Gastrocnemius medialis (tissue), 4 donors: Measurements from ENCODE around the gene SSC5D. TPM values are rescaled to one million over a fixed set of nuclear protein-coding genes. Genes with fewer than 3 reads are reported as not detected.

Experiments used
- ATAC-seq, 2 donors: fragments of 150-250 bp; one replicate each; pipeline ENCODE4 v1.9.1; 2016
- DNase-seq, 2 donors: peaks; one replicate each; pipeline ENCODE4 v3.0.0-alpha.2; 2019
- H3K27ac ChIP-seq, 4 donors: fragments of 200-600 bp; sonication (generic); 1 replicate in 1 of 4; 2 replicates in 3 of 4; pipeline ENCODE4 v1.5.1; 2016 to 2018; ENCODE audit warnings: mild to moderate bottlenecking in 2 of 4, moderate library complexity in 1 of 4
- H3K27me3 ChIP-seq, 3 donors: fragments of 200-600 bp; sonication (generic) in 2 of 3; 1 replicate in 1 of 3; 2 replicates in 2 of 3; pipeline versions ENCODE4 v1.5.1 to v1.6.0; 2016 to 2019; ENCODE audit warnings: mild to moderate bottlenecking in 1 of 3, moderate library complexity in 1 of 3
- H3K36me3 ChIP-seq, 2 donors: fragments of 200-600 bp; sonication (generic) in 1 of 2; one replicate each; pipeline ENCODE4 v1.5.1; 2017 to 2018
- H3K4me1 ChIP-seq, 2 donors: fragments of 200-600 bp; sonication (generic) in 1 of 2; one replicate each; pipeline ENCODE4 v1.5.1; 2016 to 2017; ENCODE audit warnings: mild to moderate bottlenecking in 2 of 2
- H3K4me3 ChIP-seq, 4 donors: fragments of 200-600 bp; sonication (generic) in 3 of 4; 1 replicate in 1 of 4; 2 replicates in 3 of 4; pipeline ENCODE4 v1.5.1; 2016 to 2019; ENCODE audit warnings: mild to moderate bottlenecking in 2 of 4
- H3K9me3 ChIP-seq, 3 donors: fragments of 200-600 bp; sonication (generic) in 2 of 3; 1 replicate in 1 of 3; 2 replicates in 2 of 3; pipeline ENCODE4 v1.5.1; 2016 to 2019
- POLR2A ChIP-seq, 2 donors: fragments of 450-650 bp; IDR thresholded peaks; one replicate each; pipeline ENCODE4 v1.6.1; 2017; ENCODE audit warnings: antibody characterized with exemption in 2 of 2, mild to moderate bottlenecking in 2 of 2, moderate library complexity in 2 of 2
- in situ Hi-C, 4 donors: fragments of 200-750 bp; cut with MboI; loops; one replicate each; pipeline versions ENCODE4 v1.15.0 to v1.8.0; 2017; ENCODE audit warnings: low sequenced_read_pairs in 4 of 4
- intact Hi-C: fragments of 100-400 bp; cut with DNase I; formaldehyde crosslinking; loops from one replicate; pipeline ENCODE4 v1.15.1; 2023; ENCODE audit warnings: low total_unique reads
- total RNA-seq, 4 donors: library from RNA; depleted of rRNA; stranded (reverse); fragments of >200 nt; gene quantifications; one replicate each; pipeline versions ENCODE4 v1.1.0 to v1.2.3, GENCODE V29; 2016
- TF ChIP-seq, protein P1 (sequence below), 5 experiments: fragments of 450-650 bp in 3 of 5; fragments of 200-600 bp in 2 of 5; sonication (generic) in 2 of 5; IDR thresholded peaks in 4 of 5; conservative IDR thresholded peaks in 1 of 5; 1 replicate in 4 of 5; 2 replicates in 1 of 5; pipeline ENCODE4 v1.5.1; 2016 to 2019; ENCODE audit warnings: antibody characterized with exemption in 5 of 5, mild to moderate bottlenecking in 3 of 5, moderate library complexity in 3 of 5

Gene SSC5D
- total RNA-seq, 4 donors from 2014 or later: 0.53 to 2.2 (median 1.1) TPM

DNA sequence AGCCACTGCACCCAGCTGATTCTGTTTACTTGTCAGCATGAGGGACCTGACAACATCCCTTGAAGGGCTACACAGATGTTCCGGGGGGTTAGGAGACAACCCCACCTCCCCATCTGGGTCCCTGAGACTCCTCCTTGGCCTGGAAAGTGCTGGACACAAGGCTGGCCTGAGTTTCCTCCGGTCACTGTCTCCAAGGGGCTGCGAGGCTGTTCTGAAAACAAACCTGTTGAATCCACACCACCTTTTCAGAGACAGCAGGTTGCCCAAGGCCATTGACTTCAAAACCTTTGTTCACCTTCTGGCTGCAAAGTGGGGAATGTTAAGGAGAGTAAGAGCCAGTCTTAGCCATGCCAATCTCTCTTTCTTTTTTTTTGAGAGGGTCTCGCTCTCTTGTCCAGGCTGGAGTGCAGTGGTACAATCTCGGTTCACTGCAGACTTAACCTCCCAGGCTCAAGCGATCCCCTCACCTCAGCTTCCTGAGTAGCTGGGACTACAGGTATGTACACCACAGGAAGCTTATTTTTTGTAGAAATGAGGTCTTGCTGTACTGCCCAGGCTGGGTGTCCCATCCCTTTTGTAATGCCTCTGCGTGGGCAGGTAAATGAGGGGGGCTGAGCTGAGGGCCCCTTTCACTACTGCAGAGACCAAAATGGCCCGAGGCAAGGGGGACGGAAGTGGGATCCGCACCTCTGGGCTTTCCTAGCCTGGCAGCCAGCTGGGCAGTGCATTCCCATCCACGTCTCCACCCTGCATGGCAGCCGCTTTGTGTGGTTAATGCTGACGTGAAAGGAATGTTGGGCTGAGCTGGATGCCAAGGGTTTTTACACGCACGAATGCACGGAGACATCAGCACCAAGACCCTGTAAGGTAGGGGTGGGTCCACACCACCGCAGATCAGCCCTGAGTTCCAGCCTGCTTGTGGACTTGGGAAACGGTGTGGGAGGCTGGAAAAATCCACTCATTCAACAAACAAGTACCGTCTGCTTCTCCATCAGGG is 13.7 kb upstream of the SSC5D start:
- ATAC-seq (no peak), DNase-seq (no peak)
- H3K27me3 ChIP-seq: peaks cover 0 to 3% (median 0%) of the 10 kb centered on the region in 3 donors
- no peaks in the 10 kb centered on the region for H3K9me3 ChIP-seq
- H3K4me1 ChIP-seq: peaks cover 16 to 25% of the 10 kb centered on the region in 2 donors
- intact Hi-C loops: loop anchor here (5.0 kb wide), 1 partner anchor 87 kb away; the partner anchor contains the start of gene RPL28
- TF ChIP-seq, protein P1, sequence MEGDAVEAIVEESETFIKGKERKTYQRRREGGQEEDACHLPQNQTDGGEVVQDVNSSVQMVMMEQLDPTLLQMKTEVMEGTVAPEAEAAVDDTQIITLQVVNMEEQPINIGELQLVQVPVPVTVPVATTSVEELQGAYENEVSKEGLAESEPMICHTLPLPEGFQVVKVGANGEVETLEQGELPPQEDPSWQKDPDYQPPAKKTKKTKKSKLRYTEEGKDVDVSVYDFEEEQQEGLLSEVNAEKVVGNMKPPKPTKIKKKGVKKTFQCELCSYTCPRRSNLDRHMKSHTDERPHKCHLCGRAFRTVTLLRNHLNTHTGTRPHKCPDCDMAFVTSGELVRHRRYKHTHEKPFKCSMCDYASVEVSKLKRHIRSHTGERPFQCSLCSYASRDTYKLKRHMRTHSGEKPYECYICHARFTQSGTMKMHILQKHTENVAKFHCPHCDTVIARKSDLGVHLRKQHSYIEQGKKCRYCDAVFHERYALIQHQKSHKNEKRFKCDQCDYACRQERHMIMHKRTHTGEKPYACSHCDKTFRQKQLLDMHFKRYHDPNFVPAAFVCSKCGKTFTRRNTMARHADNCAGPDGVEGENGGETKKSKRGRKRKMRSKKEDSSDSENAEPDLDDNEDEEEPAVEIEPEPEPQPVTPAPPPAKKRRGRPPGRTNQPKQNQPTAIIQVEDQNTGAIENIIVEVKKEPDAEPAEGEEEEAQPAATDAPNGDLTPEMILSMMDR (IDR thresholded peaks at IDR 0.05 in 4 of 5, conservative IDR thresholded peaks at IDR 0.05 in 1 of 5): no peak
- TF ChIP-seq POLR2A (IDR thresholded peaks at IDR 0.05): no peak
- no peak overlapping the region for H3K4me3 ChIP-seq
- H3K27ac ChIP-seq: peak overlapping the region in 1 of 4 donors; percentile 92
- in situ Hi-C loops: no loop called here
- no peaks in the 10 kb centered on the region for H3K36me3 ChIP-seq

DNA sequence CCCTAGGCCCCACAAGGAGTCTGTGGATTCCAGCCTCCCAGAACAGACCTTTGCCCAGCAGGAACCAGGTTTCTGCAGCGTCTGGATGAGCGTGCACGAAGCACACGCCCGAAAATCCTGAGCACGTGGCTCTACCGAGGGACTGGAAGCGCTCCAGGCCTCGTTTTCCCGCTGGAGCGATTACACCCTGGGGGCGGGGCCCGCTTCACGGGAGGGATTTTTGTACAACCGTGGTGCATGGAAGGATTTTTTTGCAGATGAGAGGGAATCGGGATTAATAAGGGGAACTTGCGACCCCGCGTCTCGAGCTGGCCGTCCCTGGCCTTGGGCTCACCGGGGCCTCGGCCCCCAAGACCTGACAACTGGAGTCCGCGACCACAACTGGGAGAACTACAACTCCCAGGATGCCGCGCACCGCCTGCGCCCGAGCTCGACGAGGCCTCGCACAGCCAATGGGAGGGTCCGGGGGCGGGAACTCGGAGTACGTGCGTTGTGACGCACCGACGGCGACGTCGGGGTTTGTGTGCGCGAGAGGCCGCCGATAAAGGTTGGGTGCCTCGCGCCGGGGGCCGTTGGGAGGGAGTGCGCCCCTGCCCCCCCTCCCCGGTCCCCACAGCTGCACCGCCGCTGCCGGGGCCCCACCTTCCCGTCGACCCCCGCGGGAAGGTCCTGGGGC is 12.0 kb upstream of the SSC5D start, which contains the start of gene ZNF628:
Gene ZNF628, plus strand, starts transcription at position 518 of the 676 bp plus-strand sequence. CDS start 3,294 bp downstream, outside the sequence.
- ATAC-seq: peak; percentile 93 to 95

DNA sequence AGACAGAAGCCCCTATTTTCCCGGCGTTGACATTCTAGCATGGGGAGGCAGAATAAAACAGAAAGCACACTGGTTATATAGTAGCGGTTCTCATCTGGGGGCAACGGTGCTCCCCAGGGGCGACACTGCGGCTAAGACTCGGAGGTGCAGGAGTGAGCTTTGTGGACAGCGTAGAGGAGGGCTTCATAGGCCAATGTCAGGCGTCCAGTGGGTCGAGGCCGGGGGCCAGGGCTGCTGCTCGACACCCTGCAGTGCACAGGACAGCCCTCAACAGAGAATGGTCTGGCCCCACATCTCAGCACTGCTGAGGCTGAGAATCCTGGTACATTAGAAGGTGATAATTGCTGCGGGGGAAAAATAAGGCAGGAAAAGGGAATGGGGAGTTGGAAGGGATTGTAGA is 10.3 kb upstream of the SSC5D start:
- Histone ChIP-seq H3K27me3 (peaks cover 0 to 3% (median 0%) of the 10 kb centered on the region in 3 donors), H3K4me3 (peak overlapping the region; percentile 59 to 90 (median 70)), H3K27ac (no peak overlapping the region), H3K4me1 (peaks cover 16 to 25% of the 10 kb centered on the region in 2 donors), H3K9me3 (no peaks in the 10 kb centered on the region), H3K36me3 (peaks cover 0 to 4% of the 10 kb centered on the region in 2 donors)
- TF ChIP-seq, protein P1 (IDR thresholded peaks at IDR 0.05 in 4 of 5, conservative IDR thresholded peaks at IDR 0.05 in 1 of 5): no peak
- no peak for TF ChIP-seq POLR2A (IDR thresholded peaks at IDR 0.05)
- in situ Hi-C loops: no loop called here
- ATAC-seq (no peak), DNase-seq (no peak)
- intact Hi-C loops: loop anchor here (2.0 to 5.0 kb wide), 2 partner anchors 91 to 121 kb away; partner anchors contain the start of genes FIZ1 and RPL28

More for the DNA sequence above, 12.0 kb upstream of the SSC5D start, which contains the start of gene ZNF628:
- intact Hi-C loops: loop anchor here (1.0 to 5.0 kb wide), 4 partner anchors 15 to 178 kb away; partner anchors contain the start of genes FIZ1, ISOC2 and RPL28
- Histone ChIP-seq H3K4me3 (peak within 1 kb of the TSS; percentile 59 to 90 (median 70)), H3K27me3 (peaks cover 0 to 3% (median 0%) of the 10 kb centered on the region in 3 donors), H3K9me3 (no peaks in the 10 kb centered on the region), H3K4me1 (peaks cover 16 to 25% of the 10 kb centered on the region in 2 donors), H3K27ac (peak within 1 kb of the TSS; percentile 92 to 97 (median 96)), H3K36me3 (no peaks in the 10 kb centered on the region)
- peak; percentile 98 for DNase-seq
- TF ChIP-seq POLR2A (IDR thresholded peaks at IDR 0.05): peak; percentile 82 to 85
- TF ChIP-seq, protein P1 (IDR thresholded peaks at IDR 0.05 in 4 of 5, conservative IDR thresholded peaks at IDR 0.05 in 1 of 5): no peak
- in situ Hi-C loops: no loop called here

DNA sequence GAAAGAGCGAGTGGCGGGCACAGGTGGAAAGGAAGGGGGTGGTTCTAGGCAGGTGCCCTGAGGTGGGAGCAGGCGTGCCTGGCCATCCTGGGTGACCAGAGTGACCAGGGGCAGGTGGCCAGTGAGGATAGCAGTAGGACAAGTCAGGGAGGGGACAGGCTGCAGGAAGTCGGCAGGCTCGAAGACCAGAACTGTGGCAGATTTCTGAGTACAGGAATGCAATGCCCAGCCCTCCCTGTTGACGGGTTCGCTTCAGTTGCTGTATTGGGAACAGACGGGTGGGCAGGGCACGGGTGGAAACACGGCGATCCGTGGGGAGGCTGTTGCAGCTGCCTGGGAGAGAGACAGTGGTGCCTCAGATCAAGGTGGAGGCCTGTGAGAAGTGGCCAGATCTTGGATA is 9.9 kb upstream of the SSC5D start:
- peaks cover 16 to 25% of the 10 kb centered on the region in 2 donors for H3K4me1 ChIP-seq
- DNase-seq: no peak
- in situ Hi-C loops (no loop called here), intact Hi-C loops (loop anchor here (5.0 kb wide), 1 partner anchor 91 kb away; the partner anchor contains the start of gene RPL28)
- no peak for ATAC-seq
- H3K27me3 ChIP-seq: no peaks in the 10 kb centered on the region
- H3K4me3 ChIP-seq: no peak overlapping the region
- H3K9me3 ChIP-seq: no peaks in the 10 kb centered on the region
- H3K27ac ChIP-seq: no peak overlapping the region
- TF ChIP-seq POLR2A (IDR thresholded peaks at IDR 0.05): no peak
- TF ChIP-seq, protein P1 (IDR thresholded peaks at IDR 0.05 in 4 of 5, conservative IDR thresholded peaks at IDR 0.05 in 1 of 5): no peak
- peaks cover 0 to 7% of the 10 kb centered on the region in 2 donors for H3K36me3 ChIP-seq
